Activated CD4-positive, alpha-beta T cell treated with anti-CD3 and anti-CD28 coated beads, Interleukin-2, amount 50 U/mL, for 48 hours (primary cell): ENCODE data around the gene ADGRB2.

Source experiments
- DNase-seq, 2 experiments: peaks; one replicate each; pipeline ENCODE4 v3.0.0-alpha.2; 2020

ADGRB2 gene

GRCh38 chr1:31781138-31781755, 17.1 kb upstream of the ADGRB2 start:
- DNase-seq: no peak

GRCh38 chr1:31780632-31781031, 16.5 kb upstream of the ADGRB2 start:
- no peak for DNase-seq

GRCh38 chr1:31779687-31780086, 15.5 kb upstream of the ADGRB2 start:
- no peak for DNase-seq

GRCh38 chr1:31778763-31779488, 14.8 kb upstream of the ADGRB2 start:
- no peak for DNase-seq

- no peak for DNase-seq
Observed at GRCh38 chr1:31776516-31776915, 12.4 kb upstream of the ADGRB2 start.

- no peak for DNase-seq
Observed at GRCh38 chr1:31776032-31776431, 11.9 kb upstream of the ADGRB2 start.

- no peak for DNase-seq
Observed at GRCh38 chr1:31775210-31775999, 11.3 kb upstream of the ADGRB2 start.

GRCh38 chr1:31774495-31774894, 10.4 kb upstream of the ADGRB2 start:
- DNase-seq: no peak

- no peak for DNase-seq
Observed at GRCh38 chr1:31773861-31774260, 9.7 kb upstream of the ADGRB2 start.

- DNase-seq: no peak
Observed at GRCh38 chr1:31772669-31773248, 8.6 kb upstream of the ADGRB2 start.

- DNase-seq: peak; percentile 55 to 70
Observed at GRCh38 chr1:31771891-31772668, 7.9 kb upstream of the ADGRB2 start.

- no peak for DNase-seq
Observed at GRCh38 chr1:31769720-31770390, 5.7 kb upstream of the ADGRB2 start.

- peak in 1 of 2 experiments; percentile 46 for DNase-seq
Observed at GRCh38 chr1:31768939-31769704, 5.0 kb upstream of the ADGRB2 start.

GRCh38 chr1:31768407-31768907, 4.3 kb upstream of the ADGRB2 start:
- no peak for DNase-seq

GRCh38 chr1:31767225-31767624, 3.1 kb upstream of the ADGRB2 start:
- DNase-seq: no peak

GRCh38 chr1:31765516-31765915, 1.4 kb upstream of the ADGRB2 start:
- DNase-seq: no peak

GRCh38 chr1:31765041-31765467, 914 bp upstream of the ADGRB2 start:
- DNase-seq: no peak

- no peak for DNase-seq
Observed at GRCh38 chr1:31763671-31764311, 349 bp downstream of the ADGRB2 start.

GRCh38 chr1:31762726-31763670, 1.1 kb downstream of the ADGRB2 start:
- DNase-seq: peak; percentile 77 to 81
